Astrocyte (in vitro differentiated cells and primary cell): Measurements from ENCODE around the gene GRK5.

Source experiments
- EZH2 ChIP-seq: IDR thresholded peaks from 2 replicates; pipeline ENCODE4 v1.6.1; 2012; ENCODE audit warnings: mild to moderate bottlenecking, low read length, inconsistent platforms; ENCODE audit not compliant: insufficient read depth
- TF ChIP-seq, protein P1 (sequence below): IDR thresholded peaks from 2 replicates; pipeline ENCODE4 v1.5.1; 2011; ENCODE audit warnings: low read depth, mild to moderate bottlenecking, inconsistent platforms, low read length, moderate library complexity; ENCODE audit not compliant: insufficient read depth

GRCh38 chr10:119495021-119495505 is 287.7 kb downstream of the GRK5 start:
- TF ChIP-seq, protein P1, sequence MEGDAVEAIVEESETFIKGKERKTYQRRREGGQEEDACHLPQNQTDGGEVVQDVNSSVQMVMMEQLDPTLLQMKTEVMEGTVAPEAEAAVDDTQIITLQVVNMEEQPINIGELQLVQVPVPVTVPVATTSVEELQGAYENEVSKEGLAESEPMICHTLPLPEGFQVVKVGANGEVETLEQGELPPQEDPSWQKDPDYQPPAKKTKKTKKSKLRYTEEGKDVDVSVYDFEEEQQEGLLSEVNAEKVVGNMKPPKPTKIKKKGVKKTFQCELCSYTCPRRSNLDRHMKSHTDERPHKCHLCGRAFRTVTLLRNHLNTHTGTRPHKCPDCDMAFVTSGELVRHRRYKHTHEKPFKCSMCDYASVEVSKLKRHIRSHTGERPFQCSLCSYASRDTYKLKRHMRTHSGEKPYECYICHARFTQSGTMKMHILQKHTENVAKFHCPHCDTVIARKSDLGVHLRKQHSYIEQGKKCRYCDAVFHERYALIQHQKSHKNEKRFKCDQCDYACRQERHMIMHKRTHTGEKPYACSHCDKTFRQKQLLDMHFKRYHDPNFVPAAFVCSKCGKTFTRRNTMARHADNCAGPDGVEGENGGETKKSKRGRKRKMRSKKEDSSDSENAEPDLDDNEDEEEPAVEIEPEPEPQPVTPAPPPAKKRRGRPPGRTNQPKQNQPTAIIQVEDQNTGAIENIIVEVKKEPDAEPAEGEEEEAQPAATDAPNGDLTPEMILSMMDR: no peak
- no peak for TF ChIP-seq EZH2
